ENCODE data around the gene ALDH16A1. TPM values are rescaled to one million over a fixed set of nuclear protein-coding genes. Genes with fewer than 3 reads are reported as not detected.
"Not testable (repeated sequence)": the region's sequence is repeated elsewhere in the genome, so short reads cannot be mapped to it uniquely, and the experiment has no call there.

The ALDH16A1 gene
- total and polyA plus RNA-seq, 4 donors: 4.8 to 62.4 (median 20.4) TPM

DNA sequence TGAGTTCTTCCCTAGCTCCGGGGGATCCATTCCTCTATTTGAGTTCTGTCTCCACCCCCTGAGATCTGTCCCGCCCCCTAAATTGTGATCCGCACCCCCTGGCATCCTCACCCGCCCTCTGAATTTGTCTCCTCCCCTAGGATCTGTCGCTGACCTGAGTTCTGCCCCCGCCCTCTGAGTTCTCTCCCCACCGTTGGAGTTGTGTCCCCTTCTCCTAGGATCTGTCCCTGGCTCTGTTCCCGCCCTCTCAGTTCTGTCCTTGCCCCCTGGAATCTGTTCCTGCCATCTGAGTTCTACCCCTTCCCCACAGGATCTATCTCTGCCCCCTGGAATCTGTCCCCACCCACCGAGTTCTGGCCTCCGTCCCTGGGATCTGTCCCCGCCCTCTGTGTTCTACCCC, 10.7 kb upstream of the ALDH16A1 start:
- no peaks in the 10 kb centered on the region for H3K4me1 ChIP-seq (ENCODE audit: control insufficient read depth in 1 of 2, insufficient read depth in 2 of 2, low read length in 2 of 2)
- DNase-seq: no peak

DNA sequence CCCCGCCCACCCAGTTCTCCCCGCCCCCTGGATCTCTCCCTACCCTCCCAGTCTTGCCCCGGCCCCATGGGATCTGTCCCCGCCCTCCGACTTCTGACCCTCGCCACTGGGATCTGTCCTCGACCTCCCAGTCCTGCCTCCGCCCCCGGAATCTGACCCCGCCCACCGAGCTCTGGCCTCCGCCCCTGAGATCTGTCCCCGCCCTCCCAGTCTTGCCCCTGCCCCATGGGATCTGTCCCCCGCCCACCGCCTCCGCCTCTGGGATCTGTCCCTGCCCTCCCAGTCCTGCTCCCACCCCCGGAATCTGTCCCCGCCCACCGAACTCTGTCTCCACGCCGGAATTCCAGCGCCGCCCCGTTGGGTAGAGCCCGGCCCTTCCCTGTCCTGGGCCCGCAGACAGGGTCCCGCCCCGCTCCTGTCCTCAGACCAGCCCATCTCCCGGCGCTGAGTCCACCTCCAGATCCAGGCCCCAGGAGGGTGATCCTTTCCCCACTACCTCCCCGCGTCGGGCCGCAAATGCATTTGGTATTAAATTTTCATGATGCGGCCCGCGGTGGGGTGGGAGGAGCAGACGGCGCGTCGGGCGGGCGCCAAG, 10.2 kb upstream of the ALDH16A1 start:
- intact Hi-C loops (cut with DNase I): loop anchor here (1.0 to 5.0 kb wide), 3 partner anchors 51 to 216 kb away; no protein-coding TSS in a partner anchor
- peak; percentile 89 for ATAC-seq (ENCODE audit: low FRiP score)
- no peaks in the 10 kb centered on the region for H3K27me3 ChIP-seq (ENCODE audit: control insufficient read depth in 1 of 2, insufficient read depth in 2 of 2, low read length in 1 of 2)

More for the DNA sequence above, 10.7 kb upstream of the ALDH16A1 start:
- no peak for ATAC-seq (ENCODE audit: low FRiP score)
- Histone ChIP-seq H3K27ac (ENCODE audit: low read depth in 1 of 2, low read length in 2 of 2) (no peak overlapping the region), H3K9me3 (ENCODE audit: control insufficient read depth, low read length) (no peaks in the 10 kb centered on the region), H3K27me3 (ENCODE audit: control insufficient read depth in 1 of 2, insufficient read depth in 2 of 2, low read length in 1 of 2) (no peaks in the 10 kb centered on the region), H3K36me3 (ENCODE audit: control insufficient read depth in 1 of 2, insufficient read depth in 2 of 2, low read length in 1 of 2) (no peaks in the 10 kb centered on the region), H3K4me3 (ENCODE audit: low read length in 2 of 2) (no peak overlapping the region)
- intact Hi-C loops (cut with DNase I): loop anchor here (2.0 to 5.0 kb wide), 2 partner anchors 52 to 215 kb away; no protein-coding TSS in a partner anchor
- 1 to 6% methylated on average over 11 of the region's 11 CpGs for WGBS, 2 donors

DNA sequence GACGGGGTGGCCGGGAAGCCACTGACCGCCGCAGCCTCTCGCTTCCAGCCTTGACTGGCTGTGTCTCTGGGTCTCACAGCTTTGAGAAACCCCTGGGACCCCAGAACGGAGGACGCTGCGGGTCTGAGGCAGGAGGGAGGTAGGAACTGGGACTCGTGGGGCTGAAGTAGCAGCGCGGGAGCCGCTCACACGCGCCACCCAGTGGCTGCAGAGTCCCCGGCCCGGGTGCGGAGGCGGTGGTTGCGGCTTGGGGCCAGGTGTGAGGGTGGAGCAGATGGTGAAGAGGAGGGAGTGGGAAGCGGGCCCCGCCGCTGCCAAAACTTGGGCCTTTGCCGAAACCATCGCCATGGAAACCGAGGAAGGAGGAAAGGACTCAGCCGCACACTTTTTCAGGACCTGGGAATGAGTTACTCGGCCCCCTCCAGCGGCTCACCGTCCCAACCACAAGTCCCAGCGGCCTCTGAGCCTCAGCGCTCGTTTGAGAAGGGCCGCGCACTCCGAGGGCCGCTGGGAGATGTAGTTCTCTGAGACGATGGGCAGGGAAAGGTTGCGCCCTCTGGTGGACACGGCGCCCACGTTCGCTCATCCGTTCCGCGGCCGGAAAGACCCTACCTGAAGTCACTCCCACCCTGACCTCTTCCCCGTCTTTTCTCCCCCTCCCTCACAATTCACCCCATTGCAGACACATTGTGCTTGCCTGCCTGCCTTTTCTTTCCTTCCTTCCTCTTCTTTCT, 9.5 kb upstream of the ALDH16A1 start:
- intact Hi-C loops (cut with DNase I): loop anchor here (1.0 to 5.0 kb wide), 3 partner anchors 51 to 216 kb away; no protein-coding TSS in a partner anchor
- Histone ChIP-seq H3K27me3 (ENCODE audit: control insufficient read depth in 1 of 2, insufficient read depth in 2 of 2, low read length in 1 of 2) (no peaks in the 10 kb centered on the region), H3K9me3 (ENCODE audit: control insufficient read depth, low read length) (no peaks in the 10 kb centered on the region), H3K4me1 (ENCODE audit: control insufficient read depth in 1 of 2, insufficient read depth in 2 of 2, low read length in 2 of 2) (no peaks in the 10 kb centered on the region), H3K27ac (ENCODE audit: low read depth in 1 of 2, low read length in 2 of 2) (peak overlapping the region in 1 of 2 donors; percentile 11), H3K4me3 (ENCODE audit: low read length in 2 of 2) (peak overlapping the region; percentile 15 to 42), H3K36me3 (ENCODE audit: control insufficient read depth in 1 of 2, insufficient read depth in 2 of 2, low read length in 1 of 2) (no peaks in the 10 kb centered on the region)
- peak; percentile 94 for ATAC-seq (ENCODE audit: low FRiP score)
- 0% methylated on average over 39 to 47 of the region's 47 CpGs for WGBS, 2 donors
- DNase-seq: peak; percentile 97 to 98

More for the DNA sequence above, 10.2 kb upstream of the ALDH16A1 start:
- Histone ChIP-seq H3K4me3 (ENCODE audit: low read length in 2 of 2) (peak overlapping the region; percentile 15 to 42), H3K27ac (ENCODE audit: low read depth in 1 of 2, low read length in 2 of 2) (peak overlapping the region in 1 of 2 donors; percentile 11), H3K36me3 (ENCODE audit: control insufficient read depth in 1 of 2, insufficient read depth in 2 of 2, low read length in 1 of 2) (no peaks in the 10 kb centered on the region), H3K9me3 (ENCODE audit: control insufficient read depth, low read length) (no peaks in the 10 kb centered on the region), H3K4me1 (ENCODE audit: control insufficient read depth in 1 of 2, insufficient read depth in 2 of 2, low read length in 2 of 2) (no peaks in the 10 kb centered on the region)
- 1 to 2% methylated on average over 36 to 43 of the region's 43 CpGs for WGBS, 2 donors
- peak; percentile 97 to 99 for DNase-seq

DNA sequence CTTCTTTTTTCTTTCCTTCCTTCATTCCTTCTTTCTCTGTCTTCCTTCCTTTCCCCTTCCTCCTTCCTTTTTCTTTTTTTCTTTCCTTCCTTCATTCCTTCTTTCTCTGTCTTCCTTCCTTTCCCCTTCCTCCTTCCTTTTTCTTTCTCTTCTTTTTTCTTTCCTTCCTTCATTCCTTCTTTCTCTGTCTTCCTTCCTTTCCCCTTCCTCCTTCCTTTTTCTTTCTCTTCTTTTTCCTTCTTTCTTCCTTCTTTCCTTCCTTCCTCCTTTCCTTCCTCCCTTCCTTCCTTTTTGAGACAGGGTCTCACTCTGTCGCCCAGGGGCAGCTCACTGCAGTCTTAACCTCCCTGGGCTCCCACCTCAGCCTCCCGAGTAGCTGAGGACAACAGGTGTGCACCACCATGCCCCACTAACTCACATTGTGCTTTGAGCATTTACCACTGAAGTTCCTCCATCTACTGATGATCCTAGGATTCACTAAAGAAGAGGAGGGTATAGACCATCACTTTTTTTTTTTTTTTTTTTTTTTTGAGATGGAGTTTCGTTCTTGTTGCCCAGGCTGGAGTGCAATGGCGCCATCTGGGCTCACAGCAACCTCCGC, 8.8 kb upstream of the ALDH16A1 start:
- peak in 1 of 2 donors; percentile 39 for DNase-seq
- ATAC-seq (ENCODE audit: low FRiP score); H3K36me3 ChIP-seq (ENCODE audit: control insufficient read depth in 1 of 2, insufficient read depth in 2 of 2, low read length in 1 of 2); H3K9me3 ChIP-seq (ENCODE audit: control insufficient read depth, low read length); H3K27ac ChIP-seq (ENCODE audit: low read depth in 1 of 2, low read length in 2 of 2); H3K4me1 ChIP-seq (ENCODE audit: control insufficient read depth in 1 of 2, insufficient read depth in 2 of 2, low read length in 2 of 2); H3K27me3 ChIP-seq (ENCODE audit: control insufficient read depth in 1 of 2, insufficient read depth in 2 of 2, low read length in 1 of 2); H3K4me3 ChIP-seq (ENCODE audit: low read length in 2 of 2): not testable (repeated sequence)
- WGBS, 2 donors: 57 to 71% methylated on average over 5 of the region's 5 CpGs
- intact Hi-C loops (cut with DNase I): loop anchor here (5.0 kb wide), 1 partner anchor 217 kb away; no protein-coding TSS in a partner anchor

DNA sequence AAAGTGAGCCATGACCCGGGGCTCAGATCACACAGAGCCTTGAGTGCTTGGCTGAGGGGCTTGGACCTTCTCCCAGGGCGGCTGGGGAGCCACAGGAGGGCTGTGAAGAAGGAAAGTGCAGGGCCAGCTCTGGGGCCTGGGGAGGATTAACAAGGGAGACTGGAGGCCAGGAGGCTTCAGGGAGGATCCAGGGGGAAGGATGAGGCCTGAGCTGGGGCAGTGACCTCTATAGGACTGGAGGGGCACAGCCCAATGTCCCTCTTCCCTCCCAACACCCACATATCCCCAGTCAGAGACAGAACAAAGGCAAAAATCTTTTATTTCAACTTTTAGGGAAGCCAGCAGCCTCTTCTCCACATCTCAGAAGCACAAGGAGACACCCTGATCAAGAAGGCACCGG, 7.0 kb upstream of the ALDH16A1 start:
- peak in 1 of 2 donors; percentile 41 for DNase-seq
- 81 to 86% methylated on average over 3 of the region's 3 CpGs for WGBS, 2 donors
- Histone ChIP-seq H3K36me3 (ENCODE audit: control insufficient read depth in 1 of 2, insufficient read depth in 2 of 2, low read length in 1 of 2) (no peaks in the 10 kb centered on the region), H3K4me3 (ENCODE audit: low read length in 2 of 2) (no peak overlapping the region), H3K4me1 (ENCODE audit: control insufficient read depth in 1 of 2, insufficient read depth in 2 of 2, low read length in 2 of 2) (no peaks in the 10 kb centered on the region), H3K9me3 (ENCODE audit: control insufficient read depth, low read length) (no peaks in the 10 kb centered on the region), H3K27me3 (ENCODE audit: control insufficient read depth in 1 of 2, insufficient read depth in 2 of 2, low read length in 1 of 2) (no peaks in the 10 kb centered on the region), H3K27ac (ENCODE audit: low read depth in 1 of 2, low read length in 2 of 2) (no peak overlapping the region)
- ATAC-seq (ENCODE audit: low FRiP score): no peak
- intact Hi-C loops (cut with DNase I): no loop called here

GRCh38 chr19:49447485-49448431, 5.3 kb upstream of the ALDH16A1 start:
- 67 to 69% methylated on average over 32 of the region's 32 CpGs for WGBS, 2 donors
- Histone ChIP-seq H3K27me3 (ENCODE audit: control insufficient read depth in 1 of 2, insufficient read depth in 2 of 2, low read length in 1 of 2) (no peaks in the 10 kb centered on the region), H3K36me3 (ENCODE audit: control insufficient read depth in 1 of 2, insufficient read depth in 2 of 2, low read length in 1 of 2) (no peaks in the 10 kb centered on the region), H3K4me3 (ENCODE audit: low read length in 2 of 2) (no peak overlapping the region), H3K27ac (ENCODE audit: low read depth in 1 of 2, low read length in 2 of 2) (no peak overlapping the region), H3K4me1 (ENCODE audit: control insufficient read depth in 1 of 2, insufficient read depth in 2 of 2, low read length in 2 of 2) (no peaks in the 10 kb centered on the region), H3K9me3 (ENCODE audit: control insufficient read depth, low read length) (no peaks in the 10 kb centered on the region)
- peak in 1 of 2 donors; percentile 58 for DNase-seq
- ATAC-seq (ENCODE audit: low FRiP score): no peak
- intact Hi-C loops (cut with DNase I): no loop called here

DNA sequence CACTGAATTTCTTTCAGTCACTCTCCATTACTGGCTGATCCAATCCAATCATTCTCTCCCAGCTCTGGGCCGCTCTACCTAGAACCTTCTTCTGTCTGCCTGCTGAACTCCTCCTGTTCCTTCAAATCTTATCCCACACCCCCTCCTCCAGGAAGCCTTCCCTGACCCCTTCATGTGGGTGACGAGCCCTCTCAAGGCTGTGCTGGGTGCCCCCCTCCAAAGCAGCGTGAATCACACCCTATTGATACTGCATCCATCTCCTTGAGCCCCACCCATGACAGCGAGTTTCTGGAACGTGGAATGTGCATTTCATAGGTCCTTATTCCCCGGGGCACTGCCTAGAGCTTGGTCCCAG, 4.6 kb upstream of the ALDH16A1 start:
- no peak for DNase-seq
- 92 to 93% methylated on average over 6 of the region's 6 CpGs for WGBS, 2 donors
- no peak overlapping the region for H3K27ac ChIP-seq (ENCODE audit: low read depth in 1 of 2, low read length in 2 of 2)
- no peaks in the 10 kb centered on the region for H3K36me3 ChIP-seq (ENCODE audit: control insufficient read depth in 1 of 2, insufficient read depth in 2 of 2, low read length in 1 of 2)
- no peak for ATAC-seq (ENCODE audit: low FRiP score)
- intact Hi-C loops (cut with DNase I): no loop called here
- H3K27me3 ChIP-seq (ENCODE audit: control insufficient read depth in 1 of 2, insufficient read depth in 2 of 2, low read length in 1 of 2): no peaks in the 10 kb centered on the region
- no peak overlapping the region for H3K4me3 ChIP-seq (ENCODE audit: low read length in 2 of 2)
- H3K4me1 ChIP-seq (ENCODE audit: control insufficient read depth in 1 of 2, insufficient read depth in 2 of 2, low read length in 2 of 2): no peaks in the 10 kb centered on the region
- no peaks in the 10 kb centered on the region for H3K9me3 ChIP-seq (ENCODE audit: control insufficient read depth, low read length)

- no peak overlapping the region for H3K27ac ChIP-seq (ENCODE audit: low read depth in 1 of 2, low read length in 2 of 2)
These were observed 2.6 kb upstream of the ALDH16A1 start for GRCh38 chr19:49450405-49450804.

More at GRCh38 chr19:49450405-49450804, 2.6 kb upstream of the ALDH16A1 start:
- Histone ChIP-seq H3K4me1 (ENCODE audit: control insufficient read depth in 1 of 2, insufficient read depth in 2 of 2, low read length in 2 of 2) (no peaks in the 10 kb centered on the region), H3K4me3 (ENCODE audit: low read length in 2 of 2) (no peak overlapping the region), H3K9me3 (ENCODE audit: control insufficient read depth, low read length) (no peaks in the 10 kb centered on the region), H3K27me3 (ENCODE audit: control insufficient read depth in 1 of 2, insufficient read depth in 2 of 2, low read length in 1 of 2) (no peaks in the 10 kb centered on the region), H3K36me3 (ENCODE audit: control insufficient read depth in 1 of 2, insufficient read depth in 2 of 2, low read length in 1 of 2) (no peaks in the 10 kb centered on the region)
- intact Hi-C loops (cut with DNase I): loop anchor here in 1 of 2 donors (2.0 kb wide), 1 partner anchor 88 kb away; the partner anchor contains the start of genes DKKL1 and TEAD2
- WGBS, 2 donors: 87 to 92% methylated on average over 7 of the region's 7 CpGs
- DNase-seq (no peak), ATAC-seq (ENCODE audit: low FRiP score) (no peak)
